ENCODE measurements around the gene SUPV3L1.

GRCh38 chr10:69232736-69233480 is 52.9 kb downstream of the SUPV3L1 start:
- TF ChIP-seq GATA2 (IDR thresholded peaks at IDR 0.05; ENCODE audit: low read depth, low read length), result no peak
- no peak for TF ChIP-seq GATA3 (IDR thresholded peaks at IDR 0.05; ENCODE audit: low read depth, low read length)

Data from SH-SY5Y (cell line).